ENCODE results near the gene GNAS. TPM values are rescaled to one million over a fixed set of nuclear protein-coding genes. Genes with fewer than 3 reads are reported as not detected.

Gene GNAS
- total and polyA plus RNA-seq, 9 of the 15 experiments (the other 6 are each of a cell fraction or from before 2014, with no cell fraction given): 128 to 648 (median 266) TPM

DNA sequence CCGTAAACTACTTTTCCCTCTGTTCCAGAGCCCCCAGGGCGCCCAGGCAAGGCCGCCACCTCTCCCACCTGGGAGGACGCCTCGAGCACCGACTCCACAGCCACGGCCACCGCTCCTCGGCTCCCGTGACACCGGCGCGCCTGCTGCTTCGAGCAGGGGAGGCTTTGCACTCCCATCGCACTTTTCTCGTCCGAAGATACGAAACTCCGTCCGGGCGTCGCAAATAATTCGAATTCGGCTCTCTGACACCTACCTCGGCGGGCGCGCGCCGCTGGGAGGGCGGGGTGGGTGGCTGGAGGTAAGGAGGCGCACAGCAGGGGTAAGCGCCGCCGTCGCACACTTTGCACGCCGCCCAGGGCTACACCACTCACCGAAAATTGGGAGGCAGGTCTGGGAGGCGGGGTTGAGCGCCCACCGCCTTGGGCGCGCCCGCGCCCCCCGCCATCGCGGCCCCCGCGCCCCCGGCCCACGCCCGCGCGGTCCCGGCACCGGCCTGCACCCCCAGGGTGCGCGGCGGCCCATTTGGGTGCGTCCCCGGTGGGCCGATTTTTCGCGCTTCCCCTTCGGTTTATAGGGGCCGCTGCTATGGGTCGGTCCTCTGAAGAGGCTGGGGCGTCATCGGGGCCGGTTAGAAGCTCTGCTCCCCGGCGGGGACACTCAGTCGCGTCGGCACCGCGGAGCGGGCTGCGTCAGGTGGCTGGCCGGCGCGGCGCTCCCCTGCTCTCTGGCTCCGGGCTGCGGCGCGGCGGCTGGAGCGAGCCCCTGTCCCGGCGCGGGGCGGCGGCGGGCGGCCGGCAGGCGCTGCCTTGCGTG is 36.2 kb downstream of the GNAS start (continued):
- TF ChIP-seq, protein P1, sequence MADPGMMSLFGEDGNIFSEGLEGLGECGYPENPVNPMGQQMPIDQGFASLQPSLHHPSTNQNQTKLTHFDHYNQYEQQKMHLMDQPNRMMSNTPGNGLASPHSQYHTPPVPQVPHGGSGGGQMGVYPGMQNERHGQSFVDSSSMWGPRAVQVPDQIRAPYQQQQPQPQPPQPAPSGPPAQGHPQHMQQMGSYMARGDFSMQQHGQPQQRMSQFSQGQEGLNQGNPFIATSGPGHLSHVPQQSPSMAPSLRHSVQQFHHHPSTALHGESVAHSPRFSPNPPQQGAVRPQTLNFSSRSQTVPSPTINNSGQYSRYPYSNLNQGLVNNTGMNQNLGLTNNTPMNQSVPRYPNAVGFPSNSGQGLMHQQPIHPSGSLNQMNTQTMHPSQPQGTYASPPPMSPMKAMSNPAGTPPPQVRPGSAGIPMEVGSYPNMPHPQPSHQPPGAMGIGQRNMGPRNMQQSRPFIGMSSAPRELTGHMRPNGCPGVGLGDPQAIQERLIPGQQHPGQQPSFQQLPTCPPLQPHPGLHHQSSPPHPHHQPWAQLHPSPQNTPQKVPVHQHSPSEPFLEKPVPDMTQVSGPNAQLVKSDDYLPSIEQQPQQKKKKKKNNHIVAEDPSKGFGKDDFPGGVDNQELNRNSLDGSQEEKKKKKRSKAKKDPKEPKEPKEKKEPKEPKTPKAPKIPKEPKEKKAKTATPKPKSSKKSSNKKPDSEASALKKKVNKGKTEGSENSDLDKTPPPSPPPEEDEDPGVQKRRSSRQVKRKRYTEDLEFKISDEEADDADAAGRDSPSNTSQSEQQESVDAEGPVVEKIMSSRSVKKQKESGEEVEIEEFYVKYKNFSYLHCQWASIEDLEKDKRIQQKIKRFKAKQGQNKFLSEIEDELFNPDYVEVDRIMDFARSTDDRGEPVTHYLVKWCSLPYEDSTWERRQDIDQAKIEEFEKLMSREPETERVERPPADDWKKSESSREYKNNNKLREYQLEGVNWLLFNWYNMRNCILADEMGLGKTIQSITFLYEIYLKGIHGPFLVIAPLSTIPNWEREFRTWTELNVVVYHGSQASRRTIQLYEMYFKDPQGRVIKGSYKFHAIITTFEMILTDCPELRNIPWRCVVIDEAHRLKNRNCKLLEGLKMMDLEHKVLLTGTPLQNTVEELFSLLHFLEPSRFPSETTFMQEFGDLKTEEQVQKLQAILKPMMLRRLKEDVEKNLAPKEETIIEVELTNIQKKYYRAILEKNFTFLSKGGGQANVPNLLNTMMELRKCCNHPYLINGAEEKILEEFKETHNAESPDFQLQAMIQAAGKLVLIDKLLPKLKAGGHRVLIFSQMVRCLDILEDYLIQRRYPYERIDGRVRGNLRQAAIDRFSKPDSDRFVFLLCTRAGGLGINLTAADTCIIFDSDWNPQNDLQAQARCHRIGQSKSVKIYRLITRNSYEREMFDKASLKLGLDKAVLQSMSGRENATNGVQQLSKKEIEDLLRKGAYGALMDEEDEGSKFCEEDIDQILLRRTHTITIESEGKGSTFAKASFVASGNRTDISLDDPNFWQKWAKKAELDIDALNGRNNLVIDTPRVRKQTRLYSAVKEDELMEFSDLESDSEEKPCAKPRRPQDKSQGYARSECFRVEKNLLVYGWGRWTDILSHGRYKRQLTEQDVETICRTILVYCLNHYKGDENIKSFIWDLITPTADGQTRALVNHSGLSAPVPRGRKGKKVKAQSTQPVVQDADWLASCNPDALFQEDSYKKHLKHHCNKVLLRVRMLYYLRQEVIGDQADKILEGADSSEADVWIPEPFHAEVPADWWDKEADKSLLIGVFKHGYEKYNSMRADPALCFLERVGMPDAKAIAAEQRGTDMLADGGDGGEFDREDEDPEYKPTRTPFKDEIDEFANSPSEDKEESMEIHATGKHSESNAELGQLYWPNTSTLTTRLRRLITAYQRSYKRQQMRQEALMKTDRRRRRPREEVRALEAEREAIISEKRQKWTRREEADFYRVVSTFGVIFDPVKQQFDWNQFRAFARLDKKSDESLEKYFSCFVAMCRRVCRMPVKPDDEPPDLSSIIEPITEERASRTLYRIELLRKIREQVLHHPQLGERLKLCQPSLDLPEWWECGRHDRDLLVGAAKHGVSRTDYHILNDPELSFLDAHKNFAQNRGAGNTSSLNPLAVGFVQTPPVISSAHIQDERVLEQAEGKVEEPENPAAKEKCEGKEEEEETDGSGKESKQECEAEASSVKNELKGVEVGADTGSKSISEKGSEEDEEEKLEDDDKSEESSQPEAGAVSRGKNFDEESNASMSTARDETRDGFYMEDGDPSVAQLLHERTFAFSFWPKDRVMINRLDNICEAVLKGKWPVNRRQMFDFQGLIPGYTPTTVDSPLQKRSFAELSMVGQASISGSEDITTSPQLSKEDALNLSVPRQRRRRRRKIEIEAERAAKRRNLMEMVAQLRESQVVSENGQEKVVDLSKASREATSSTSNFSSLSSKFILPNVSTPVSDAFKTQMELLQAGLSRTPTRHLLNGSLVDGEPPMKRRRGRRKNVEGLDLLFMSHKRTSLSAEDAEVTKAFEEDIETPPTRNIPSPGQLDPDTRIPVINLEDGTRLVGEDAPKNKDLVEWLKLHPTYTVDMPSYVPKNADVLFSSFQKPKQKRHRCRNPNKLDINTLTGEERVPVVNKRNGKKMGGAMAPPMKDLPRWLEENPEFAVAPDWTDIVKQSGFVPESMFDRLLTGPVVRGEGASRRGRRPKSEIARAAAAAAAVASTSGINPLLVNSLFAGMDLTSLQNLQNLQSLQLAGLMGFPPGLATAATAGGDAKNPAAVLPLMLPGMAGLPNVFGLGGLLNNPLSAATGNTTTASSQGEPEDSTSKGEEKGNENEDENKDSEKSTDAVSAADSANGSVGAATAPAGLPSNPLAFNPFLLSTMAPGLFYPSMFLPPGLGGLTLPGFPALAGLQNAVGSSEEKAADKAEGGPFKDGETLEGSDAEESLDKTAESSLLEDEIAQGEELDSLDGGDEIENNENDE (IDR thresholded peaks at IDR 0.05; ENCODE audit: low read depth, low read length): no peak
- peak in 1 of 2 experiments; percentile 64; a peak in 2 of 4 replicates for TF ChIP-seq MAZ (CRISPR knock-in tag; conservative IDR thresholded peaks at IDR 0.05 in 1 of 2, IDR thresholded peaks at IDR 0.05 in 1 of 2)
- TF ChIP-seq HLTF (IDR thresholded peaks at IDR 0.05): no peak
- TF ChIP-seq POLR2G (IDR thresholded peaks at IDR 0.05; ENCODE audit: low read depth, low read length): peak; percentile 98
- TF ChIP-seq ZNF75A (CRISPR knock-in tag; IDR thresholded peaks at IDR 0.05): no peak
- peak; percentile 65 for TF ChIP-seq HCFC1 (IDR thresholded peaks at IDR 0.05; ENCODE audit: low read depth, low read length)
- TF ChIP-seq SMAD4 (CRISPR knock-in tag; conservative IDR thresholded peaks at IDR 0.05): peak; percentile 70; the same call in 1 of the 2 replicates
- TF ChIP-seq NELFE (IDR thresholded peaks at IDR 0.05; ENCODE audit: insufficient read depth, insufficient read length): peak; percentile 73
- no peak for TF ChIP-seq ZSCAN32 (CRISPR knock-in tag; IDR thresholded peaks at IDR 0.05)
- TF ChIP-seq RBM34 (IDR thresholded peaks at IDR 0.05; ENCODE audit: borderline replicate concordance, insufficient read depth, low read length): no peak
- TF ChIP-seq, protein P2, sequence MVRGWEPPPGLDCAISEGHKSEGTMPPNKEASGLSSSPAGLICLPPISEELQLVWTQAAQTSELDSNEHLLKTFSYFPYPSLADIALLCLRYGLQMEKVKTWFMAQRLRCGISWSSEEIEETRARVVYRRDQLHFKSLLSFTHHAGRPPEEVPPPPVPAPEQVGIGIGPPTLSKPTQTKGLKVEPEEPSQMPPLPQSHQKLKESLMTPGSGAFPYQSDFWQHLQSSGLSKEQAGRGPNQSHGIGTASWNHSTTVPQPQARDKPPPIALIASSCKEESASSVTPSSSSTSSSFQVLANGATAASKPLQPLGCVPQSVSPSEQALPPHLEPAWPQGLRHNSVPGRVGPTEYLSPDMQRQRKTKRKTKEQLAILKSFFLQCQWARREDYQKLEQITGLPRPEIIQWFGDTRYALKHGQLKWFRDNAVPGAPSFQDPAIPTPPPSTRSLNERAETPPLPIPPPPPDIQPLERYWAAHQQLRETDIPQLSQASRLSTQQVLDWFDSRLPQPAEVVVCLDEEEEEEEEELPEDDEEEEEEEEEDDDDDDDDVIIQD (CRISPR knock-in tag; IDR thresholded peaks at IDR 0.05): no peak
- TF ChIP-seq RBM39 (optimal IDR thresholded peaks at IDR 0.05; ENCODE audit: low read depth, low read length): no peak
